ENCODE measurements around the gene CHPT1.
"Not testable (repeated sequence)": the region's sequence is repeated elsewhere in the genome, so short reads cannot be mapped to it uniquely, and the experiment has no call there.

Gene CHPT1

GRCh38 chr12:101729842-101730241 is 32.4 kb downstream of the CHPT1 start:
- DNase-seq: no peak

- DNase-seq: no peak
Measured at GRCh38 chr12:101732318-101732717, 34.9 kb downstream of the CHPT1 start.

GRCh38 chr12:101733166-101733565 is 35.7 kb downstream of the CHPT1 start:
- DNase-seq: no peak

- not testable (repeated sequence) for DNase-seq
Measured at GRCh38 chr12:101734482-101734881, 37.0 kb downstream of the CHPT1 start.

GRCh38 chr12:101737476-101737875 is 40.0 kb downstream of the CHPT1 start:
- DNase-seq: no peak

GRCh38 chr12:101738920-101739665 is 41.7 kb downstream of the CHPT1 start, which contains the start of gene SYCP3:
Gene SYCP3, minus strand, starts transcription at chr12:101739462. Its CDS starts 1,527 bp downstream, at chr12:101737935.
- DNase-seq: no peak

- DNase-seq: no peak
Measured at GRCh38 chr12:101740566-101740965, 43.1 kb downstream of the CHPT1 start.

- DNase-seq: no peak
Measured at GRCh38 chr12:101740980-101741379, 43.5 kb downstream of the CHPT1 start.

GRCh38 chr12:101743242-101743641 is 45.8 kb downstream of the CHPT1 start:
- DNase-seq: no peak

GRCh38 chr12:101743724-101744472 is 46.5 kb downstream of the CHPT1 start:
- DNase-seq: no peak

- DNase-seq: no peak
Measured at GRCh38 chr12:101745481-101745880, 48.0 kb downstream of the CHPT1 start.

GRCh38 chr12:101746196-101746595 is 48.8 kb downstream of the CHPT1 start:
- no peak for DNase-seq

GRCh38 chr12:101746661-101747060 is 49.2 kb downstream of the CHPT1 start:
- DNase-seq: no peak

- no peak for DNase-seq
Measured at GRCh38 chr12:101747697-101748096, 50.3 kb downstream of the CHPT1 start.

- DNase-seq: no peak
Measured at GRCh38 chr12:101748907-101749306, 51.5 kb downstream of the CHPT1 start.

- no peak for DNase-seq
Measured at GRCh38 chr12:101749657-101750056, 52.2 kb downstream of the CHPT1 start.

GRCh38 chr12:101750152-101750551 is 52.7 kb downstream of the CHPT1 start:
- DNase-seq: no peak

GRCh38 chr12:101759396-101760047 is 62.1 kb downstream of the CHPT1 start:
- DNase-seq: peak in 1 of 2 experiments; percentile 19

- DNase-seq: no peak
Measured at GRCh38 chr12:101761350-101761749, 63.9 kb downstream of the CHPT1 start.

GRCh38 chr12:101761781-101762180 is 64.3 kb downstream of the CHPT1 start:
- no peak for DNase-seq

GRCh38 chr12:101763246-101763931 is 65.9 kb downstream of the CHPT1 start:
- no peak for DNase-seq

GRCh38 chr12:101764051-101764792 is 66.8 kb downstream of the CHPT1 start:
- no peak for DNase-seq

Measured in SW 1271 (cell line).